HEK293T (cell line): ENCODE measurements around the gene NADSYN1.
"Not testable (repeated sequence)": the region's sequence is repeated elsewhere in the genome, so short reads cannot be mapped to it uniquely, and the experiment has no call there.

Source experiments
- CTCF ChIA-PET: fragments of 350-600 bp; formaldehyde crosslinking; extraction: SDS; loops from one replicate; lab custom pipeline; 2021; ENCODE audit warnings: antibody characterized with exemption, inconsistent platforms; lab: Yijun Ruan, JAX
- POLR2A ChIA-PET: fragments of 350-600 bp; formaldehyde crosslinking; extraction: SDS; loops from one replicate; lab custom pipeline; 2020; ENCODE audit warnings: antibody characterized with exemption, inconsistent platforms; lab: Yijun Ruan, JAX
- DNase-seq: peaks from one replicate; pipeline ENCODE4 v3.0.0; 2012; ENCODE audit warnings: mixed read lengths; ENCODE audit errors: extremely low spot score
- ARNT ChIP-seq: fragments of 450-650 bp; IDR thresholded peaks from 2 replicates; pipeline ENCODE4 v1.6.1; 2017; ENCODE audit warnings: mild to moderate bottlenecking
- BHLHE40 ChIP-seq: fragments of 450-650 bp; IDR thresholded peaks from 2 replicates; pipeline ENCODE4 v1.6.1; 2016; ENCODE audit warnings: mild to moderate bottlenecking, moderate library complexity, borderline replicate concordance
- CTBP1 ChIP-seq: fragments of 450-650 bp; IDR thresholded peaks from 2 replicates; pipeline ENCODE4 v1.6.1; 2016; ENCODE audit warnings: borderline replicate concordance
- ELF4 ChIP-seq: fragments of 450-650 bp; IDR thresholded peaks from 2 replicates; pipeline ENCODE4 v1.6.1; 2017; ENCODE audit warnings: antibody characterized with exemption
- FOXA1 ChIP-seq: fragments of 450-650 bp; IDR thresholded peaks from 2 replicates; pipeline ENCODE4 v1.6.1; 2016; ENCODE audit warnings: mild to moderate bottlenecking
- FOXK2 ChIP-seq: fragments of 450-650 bp; IDR thresholded peaks from 2 replicates; pipeline ENCODE4 v1.6.1; 2016; ENCODE audit warnings: mild to moderate bottlenecking
- FOXM1 ChIP-seq: fragments of 450-650 bp; IDR thresholded peaks from 2 replicates; pipeline ENCODE4 v1.6.1; 2017; ENCODE audit warnings: mild to moderate bottlenecking, borderline replicate concordance
- HDGF ChIP-seq: fragments of 450-650 bp; IDR thresholded peaks from 2 replicates; pipeline ENCODE4 v1.6.1; 2017; ENCODE audit warnings: antibody characterized with exemption, borderline replicate concordance
- L3MBTL2 ChIP-seq: fragments of 450-650 bp; conservative IDR thresholded peaks from 2 replicates; pipeline ENCODE4 v1.6.1; 2016; ENCODE audit warnings: mild to moderate bottlenecking
- LEF1 ChIP-seq: fragments of 450-650 bp; IDR thresholded peaks from 2 replicates; pipeline ENCODE4 v1.6.1; 2017; ENCODE audit warnings: mild to moderate bottlenecking, borderline replicate concordance
- NFRKB ChIP-seq: fragments of 450-650 bp; IDR thresholded peaks from 2 replicates; pipeline ENCODE4 v1.6.1; 2016; ENCODE audit warnings: mild to moderate bottlenecking, moderate library complexity
- SP1 ChIP-seq: fragments of 450-650 bp; IDR thresholded peaks from 2 replicates; pipeline ENCODE4 v1.6.1; 2017
- SUZ12 ChIP-seq: fragments of 450-650 bp; IDR thresholded peaks from 2 replicates; pipeline ENCODE4 v1.6.1; 2016; ENCODE audit warnings: mild to moderate bottlenecking
- TARDBP ChIP-seq: fragments of 450-650 bp; IDR thresholded peaks from 2 replicates; pipeline ENCODE4 v1.6.1; 2016
- ZNF384 ChIP-seq: fragments of 450-650 bp; IDR thresholded peaks from 2 replicates; pipeline ENCODE4 v1.6.1; 2016
- TF ChIP-seq, protein P1 (sequence below): fragments of 450-650 bp; IDR thresholded peaks from 2 replicates; pipeline ENCODE4 v1.6.1; 2016

Gene NADSYN1

DNA sequence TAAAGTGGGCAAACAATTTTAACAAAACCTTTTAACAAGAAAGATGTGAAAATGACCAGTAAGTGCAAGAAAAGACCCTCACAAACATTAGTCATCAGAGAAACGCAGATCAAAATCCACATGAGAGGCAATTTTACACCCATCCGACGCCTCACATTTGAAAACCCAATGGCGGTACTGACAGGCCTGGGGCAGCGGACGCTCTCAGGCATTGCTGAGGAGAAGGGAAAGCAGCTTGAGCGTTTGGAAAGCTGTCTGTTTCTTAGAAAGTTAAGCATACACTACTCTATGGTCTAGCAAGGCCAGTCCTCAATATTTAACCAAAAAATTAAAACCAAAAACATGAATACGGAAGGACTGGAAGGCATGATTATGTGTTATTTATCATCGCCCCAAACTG is 82.8 kb downstream of the NADSYN1 start:
- TF ChIP-seq ZNF384, result no peak
- TF ChIP-seq ARNT, result no peak
- no peak for TF ChIP-seq LEF1
- TF ChIP-seq L3MBTL2, result no peak
- no peak for TF ChIP-seq SUZ12
- TF ChIP-seq, protein P1, sequence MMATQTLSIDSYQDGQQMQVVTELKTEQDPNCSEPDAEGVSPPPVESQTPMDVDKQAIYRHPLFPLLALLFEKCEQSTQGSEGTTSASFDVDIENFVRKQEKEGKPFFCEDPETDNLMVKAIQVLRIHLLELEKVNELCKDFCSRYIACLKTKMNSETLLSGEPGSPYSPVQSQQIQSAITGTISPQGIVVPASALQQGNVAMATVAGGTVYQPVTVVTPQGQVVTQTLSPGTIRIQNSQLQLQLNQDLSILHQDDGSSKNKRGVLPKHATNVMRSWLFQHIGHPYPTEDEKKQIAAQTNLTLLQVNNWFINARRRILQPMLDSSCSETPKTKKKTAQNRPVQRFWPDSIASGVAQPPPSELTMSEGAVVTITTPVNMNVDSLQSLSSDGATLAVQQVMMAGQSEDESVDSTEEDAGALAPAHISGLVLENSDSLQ, result no peak
- TF ChIP-seq FOXA1, result no peak
- no peak for TF ChIP-seq BHLHE40
- TF ChIP-seq NFRKB, result no peak
- TF ChIP-seq HDGF, result no peak
- no peak for TF ChIP-seq TARDBP
- ChIA-PET CTCF (no interaction called here), POLR2A (no interaction called here)
- no peak for DNase-seq

DNA sequence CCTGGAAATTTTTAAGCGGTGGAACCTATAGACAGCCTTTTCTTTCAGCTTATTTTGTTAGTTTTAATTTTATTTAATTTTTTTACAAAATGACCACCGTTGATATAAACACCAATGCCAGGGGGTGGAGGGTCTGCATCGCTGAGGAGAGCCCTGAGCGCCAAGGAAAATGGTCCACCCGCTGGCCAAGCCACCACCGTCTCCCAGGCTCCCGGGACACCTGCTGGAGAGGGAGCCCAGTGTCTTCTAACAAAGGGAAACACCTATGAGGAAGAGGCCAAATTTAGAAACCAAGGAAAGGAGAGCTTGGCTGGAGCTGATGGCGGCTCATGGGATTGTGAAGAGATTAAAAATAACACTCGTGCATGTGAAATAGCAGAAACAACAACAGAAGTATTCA is 84.5 kb downstream of the NADSYN1 start:
- no peak for DNase-seq
- ChIA-PET POLR2A (no interaction called here), CTCF (interaction anchor here (0.7 kb wide), 1 partner anchor 183 kb away, joined by 4 read pairs; no protein-coding TSS in a partner anchor)
- no peak for TF ChIP-seq ARNT
- no peak for TF ChIP-seq FOXK2
- TF ChIP-seq NFRKB, result no peak
- no peak for TF ChIP-seq FOXM1
- TF ChIP-seq ZNF384, result no peak
- no peak for TF ChIP-seq LEF1
- no peak for TF ChIP-seq BHLHE40
- TF ChIP-seq ELF4, result no peak
- TF ChIP-seq CTBP1, result no peak
- no peak for TF ChIP-seq SP1
- no peak for TF ChIP-seq TARDBP
- TF ChIP-seq, protein P1, result no peak
- TF ChIP-seq L3MBTL2, result no peak
- no peak for TF ChIP-seq SUZ12
- TF ChIP-seq HDGF, result no peak
- no peak for TF ChIP-seq FOXA1

DNA sequence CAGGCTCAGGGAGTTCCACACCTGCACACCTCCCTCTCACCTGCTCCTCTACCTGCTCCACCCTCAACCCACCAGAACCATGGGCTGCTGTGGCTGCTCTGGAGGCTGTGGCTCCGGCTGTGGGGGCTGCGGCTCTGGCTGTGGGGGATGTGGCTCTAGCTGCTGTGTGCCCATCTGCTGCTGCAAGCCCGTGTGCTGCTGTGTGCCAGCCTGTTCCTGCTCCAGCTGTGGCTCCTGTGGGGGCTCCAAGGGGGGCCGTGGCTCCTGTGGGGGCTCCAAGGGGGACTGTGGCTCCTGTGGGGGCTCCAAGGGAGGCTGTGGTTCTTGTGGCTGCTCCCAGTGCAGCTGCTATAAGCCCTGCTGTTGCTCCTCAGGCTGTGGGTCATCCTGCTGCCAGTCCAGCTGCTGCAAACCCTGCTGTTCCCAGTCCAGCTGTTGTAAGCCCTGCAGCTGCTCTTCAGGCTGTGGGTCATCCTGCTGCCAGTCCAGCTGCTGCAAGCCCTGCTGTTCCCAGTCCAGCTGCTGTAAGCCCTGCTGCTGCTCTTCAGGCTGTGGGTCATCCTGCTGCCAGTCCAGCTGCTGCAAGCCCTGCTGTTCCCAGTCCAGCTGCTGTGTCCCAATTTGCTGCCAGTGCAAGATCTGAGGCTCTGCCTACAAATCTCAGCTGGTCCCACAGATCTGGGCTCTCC is 85.1 kb downstream of the NADSYN1 start, which contains the start of gene KRTAP5-8:
Gene KRTAP5-8, plus strand, starts transcription at position 49 of the 689 bp plus-strand sequence. Its CDS starts 31 bp downstream, at position 80.
- POLR2A ChIA-PET, CTCF ChIA-PET, DNase-seq: not testable (repeated sequence)

DNA sequence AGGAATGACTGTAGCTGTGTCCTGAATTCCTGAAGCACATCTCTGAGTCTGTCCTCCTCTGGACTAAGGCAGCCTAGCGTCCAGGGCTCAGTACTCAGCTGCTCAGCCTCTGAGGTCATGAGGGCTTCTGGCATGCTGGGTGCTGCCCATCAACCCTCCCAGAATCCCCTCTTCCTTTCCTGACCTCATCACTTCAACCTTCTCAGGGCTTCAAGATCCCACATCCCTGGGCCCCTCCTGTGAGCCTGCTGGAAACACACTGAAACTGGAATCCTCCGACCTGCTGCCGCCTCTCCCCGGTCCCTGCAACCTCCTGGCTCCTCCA is 85.6 kb downstream of the NADSYN1 start:
- no peak for TF ChIP-seq HDGF
- no peak for TF ChIP-seq ZNF384
- TF ChIP-seq ELF4, result no peak
- TF ChIP-seq BHLHE40, result no peak
- TF ChIP-seq NFRKB, result no peak
- no peak for TF ChIP-seq FOXM1
- CTCF ChIA-PET, result no interaction called here
- POLR2A ChIA-PET, result no interaction called here
- DNase-seq, result no peak

DNA sequence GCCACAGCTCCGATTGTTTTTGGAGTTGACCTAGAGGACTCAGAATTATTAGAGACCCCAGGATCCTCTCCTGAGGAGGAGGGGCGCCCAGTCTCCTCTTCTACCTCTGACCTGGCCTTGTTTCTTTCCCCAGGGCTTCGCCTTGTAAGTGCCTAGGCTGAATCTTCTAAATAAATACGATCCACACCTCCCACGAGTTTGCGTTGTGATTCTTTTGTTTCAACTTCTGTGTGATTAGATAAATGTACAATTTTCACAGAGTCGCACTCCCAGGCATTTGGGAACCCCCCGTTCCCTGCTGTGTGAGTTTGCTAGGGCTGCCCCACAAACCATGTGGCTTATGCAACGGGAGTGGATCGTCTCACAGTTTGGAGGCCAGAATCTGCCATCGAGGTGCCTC is 86.0 kb downstream of the NADSYN1 start:
- CTCF ChIA-PET, result no interaction called here
- TF ChIP-seq FOXM1 (no peak), L3MBTL2 (no peak), LEF1 (no peak), NFRKB (no peak), ELF4 (no peak), HDGF (no peak), CTBP1 (no peak), SUZ12 (no peak)
- POLR2A ChIA-PET, result no interaction called here
- DNase-seq, result no peak

DNA sequence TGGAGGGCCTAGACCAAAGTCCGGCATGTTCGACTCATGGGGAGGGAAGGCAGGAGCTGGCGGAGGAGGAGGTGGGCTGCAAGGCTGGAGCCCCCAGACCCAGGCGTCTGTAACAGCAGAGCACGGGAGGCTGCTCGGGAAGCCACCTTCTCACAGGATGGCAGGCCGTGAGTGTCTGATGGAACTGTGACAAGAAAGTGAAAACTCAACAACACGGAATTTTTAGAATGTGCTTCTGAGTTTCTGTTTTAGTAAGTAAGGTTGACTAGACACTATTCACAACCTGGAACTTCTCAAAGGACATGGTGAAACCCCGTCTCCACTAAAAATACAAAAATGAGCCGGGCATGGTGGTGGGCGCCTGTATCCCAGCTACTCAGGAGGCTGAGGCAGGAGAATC is 87.0 kb downstream of the NADSYN1 start:
- POLR2A ChIA-PET, CTCF ChIA-PET, DNase-seq: not testable (repeated sequence)

DNA sequence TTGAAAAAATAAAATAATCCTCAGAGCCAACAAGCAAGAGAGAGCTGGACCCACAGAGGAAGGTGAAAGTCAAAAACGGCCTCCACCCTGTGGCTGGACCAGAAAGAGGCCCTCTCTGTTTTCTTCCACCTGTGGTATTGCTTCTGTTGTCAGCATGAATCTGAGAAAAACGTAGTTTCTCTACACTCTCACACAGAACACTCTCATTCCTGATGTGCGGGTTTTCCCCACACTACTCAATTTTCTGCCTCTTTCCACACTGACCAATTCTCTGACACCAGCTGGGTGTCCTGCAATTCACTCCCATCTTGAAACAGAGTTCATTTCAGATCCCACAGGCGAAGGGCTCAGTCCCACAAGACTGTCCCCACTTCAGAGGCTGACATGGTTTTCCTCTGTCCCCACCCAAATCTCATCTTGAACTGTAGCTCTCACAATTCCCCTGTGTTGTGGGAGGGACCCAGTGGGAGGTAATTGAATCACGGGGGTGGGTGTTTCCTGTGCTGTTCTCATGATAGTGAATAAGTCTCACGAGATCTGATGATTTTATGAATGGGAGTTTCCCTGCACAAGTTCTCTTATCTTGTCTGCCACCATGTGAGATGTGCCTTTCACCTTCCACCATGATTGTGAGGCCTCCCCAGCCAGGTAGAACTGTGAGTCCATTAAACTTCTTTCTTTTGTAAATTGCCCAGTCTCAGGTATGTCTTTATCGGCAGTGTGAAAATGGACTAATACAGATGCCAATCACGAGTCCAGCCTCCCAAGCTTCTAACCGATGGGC is 87.7 kb downstream of the NADSYN1 start:
- DNase-seq, CTCF ChIA-PET, POLR2A ChIA-PET: not testable (repeated sequence)

DNA sequence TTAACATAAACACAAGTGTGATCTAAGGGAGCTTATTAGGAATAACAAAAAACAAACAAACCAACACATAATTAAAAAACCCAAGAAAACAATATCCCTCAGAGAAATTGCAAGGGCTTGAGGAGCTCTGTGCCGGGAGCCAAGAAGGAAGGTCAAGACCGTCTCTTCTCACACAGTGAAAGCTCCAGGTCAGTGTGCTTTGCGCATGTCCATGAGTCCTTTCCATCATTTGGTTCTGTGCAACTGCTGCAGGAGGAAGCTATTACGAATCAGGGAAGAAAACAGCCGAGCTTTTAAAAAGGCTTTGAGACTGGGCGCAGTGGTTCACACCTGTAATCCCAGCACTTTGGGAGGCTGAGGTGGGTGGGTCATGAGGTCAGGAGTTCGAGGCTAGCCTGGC is 89.4 kb downstream of the NADSYN1 start:
- no peak for DNase-seq
- no peak for TF ChIP-seq L3MBTL2
- ChIA-PET POLR2A (no interaction called here), CTCF (interaction anchor here (1.4 kb wide), 1 partner anchor 37 kb away, joined by 4 read pairs; no protein-coding TSS in a partner anchor)
